Measurements from ENCODE around the gene IRF2BP1.

GRCh38 chr19:45935267-45935666 is 49.3 kb upstream of the IRF2BP1 start:
- TF ChIP-seq HNF4G (IDR thresholded peaks at IDR 0.05) (no peak), FOXA1 (IDR thresholded peaks at IDR 0.05) (no peak), JUND (IDR thresholded peaks at IDR 0.05) (no peak), SP1 (IDR thresholded peaks at IDR 0.05) (no peak), EGR1 (IDR thresholded peaks at IDR 0.05; ENCODE audit: low read depth in 2 of 2) (no peak)
- TF ChIP-seq, protein P1, sequence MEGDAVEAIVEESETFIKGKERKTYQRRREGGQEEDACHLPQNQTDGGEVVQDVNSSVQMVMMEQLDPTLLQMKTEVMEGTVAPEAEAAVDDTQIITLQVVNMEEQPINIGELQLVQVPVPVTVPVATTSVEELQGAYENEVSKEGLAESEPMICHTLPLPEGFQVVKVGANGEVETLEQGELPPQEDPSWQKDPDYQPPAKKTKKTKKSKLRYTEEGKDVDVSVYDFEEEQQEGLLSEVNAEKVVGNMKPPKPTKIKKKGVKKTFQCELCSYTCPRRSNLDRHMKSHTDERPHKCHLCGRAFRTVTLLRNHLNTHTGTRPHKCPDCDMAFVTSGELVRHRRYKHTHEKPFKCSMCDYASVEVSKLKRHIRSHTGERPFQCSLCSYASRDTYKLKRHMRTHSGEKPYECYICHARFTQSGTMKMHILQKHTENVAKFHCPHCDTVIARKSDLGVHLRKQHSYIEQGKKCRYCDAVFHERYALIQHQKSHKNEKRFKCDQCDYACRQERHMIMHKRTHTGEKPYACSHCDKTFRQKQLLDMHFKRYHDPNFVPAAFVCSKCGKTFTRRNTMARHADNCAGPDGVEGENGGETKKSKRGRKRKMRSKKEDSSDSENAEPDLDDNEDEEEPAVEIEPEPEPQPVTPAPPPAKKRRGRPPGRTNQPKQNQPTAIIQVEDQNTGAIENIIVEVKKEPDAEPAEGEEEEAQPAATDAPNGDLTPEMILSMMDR (IDR thresholded peaks at IDR 0.05; ENCODE audit: low read depth, low read length, missing input control) = no peak
- TF ChIP-seq, protein P2, sequence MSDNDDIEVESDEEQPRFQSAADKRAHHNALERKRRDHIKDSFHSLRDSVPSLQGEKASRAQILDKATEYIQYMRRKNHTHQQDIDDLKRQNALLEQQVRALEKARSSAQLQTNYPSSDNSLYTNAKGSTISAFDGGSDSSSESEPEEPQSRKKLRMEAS (IDR thresholded peaks at IDR 0.05) = no peak
- TF ChIP-seq, protein P3, sequence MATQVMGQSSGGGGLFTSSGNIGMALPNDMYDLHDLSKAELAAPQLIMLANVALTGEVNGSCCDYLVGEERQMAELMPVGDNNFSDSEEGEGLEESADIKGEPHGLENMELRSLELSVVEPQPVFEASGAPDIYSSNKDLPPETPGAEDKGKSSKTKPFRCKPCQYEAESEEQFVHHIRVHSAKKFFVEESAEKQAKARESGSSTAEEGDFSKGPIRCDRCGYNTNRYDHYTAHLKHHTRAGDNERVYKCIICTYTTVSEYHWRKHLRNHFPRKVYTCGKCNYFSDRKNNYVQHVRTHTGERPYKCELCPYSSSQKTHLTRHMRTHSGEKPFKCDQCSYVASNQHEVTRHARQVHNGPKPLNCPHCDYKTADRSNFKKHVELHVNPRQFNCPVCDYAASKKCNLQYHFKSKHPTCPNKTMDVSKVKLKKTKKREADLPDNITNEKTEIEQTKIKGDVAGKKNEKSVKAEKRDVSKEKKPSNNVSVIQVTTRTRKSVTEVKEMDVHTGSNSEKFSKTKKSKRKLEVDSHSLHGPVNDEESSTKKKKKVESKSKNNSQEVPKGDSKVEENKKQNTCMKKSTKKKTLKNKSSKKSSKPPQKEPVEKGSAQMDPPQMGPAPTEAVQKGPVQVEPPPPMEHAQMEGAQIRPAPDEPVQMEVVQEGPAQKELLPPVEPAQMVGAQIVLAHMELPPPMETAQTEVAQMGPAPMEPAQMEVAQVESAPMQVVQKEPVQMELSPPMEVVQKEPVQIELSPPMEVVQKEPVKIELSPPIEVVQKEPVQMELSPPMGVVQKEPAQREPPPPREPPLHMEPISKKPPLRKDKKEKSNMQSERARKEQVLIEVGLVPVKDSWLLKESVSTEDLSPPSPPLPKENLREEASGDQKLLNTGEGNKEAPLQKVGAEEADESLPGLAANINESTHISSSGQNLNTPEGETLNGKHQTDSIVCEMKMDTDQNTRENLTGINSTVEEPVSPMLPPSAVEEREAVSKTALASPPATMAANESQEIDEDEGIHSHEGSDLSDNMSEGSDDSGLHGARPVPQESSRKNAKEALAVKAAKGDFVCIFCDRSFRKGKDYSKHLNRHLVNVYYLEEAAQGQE (IDR thresholded peaks at IDR 0.05) = no peak

Measured in liver (tissue), 3 donors.